NCI-H510A treated with DMSO at 0.1 percent for 48 hours (cell line): Measurements from ENCODE around the gene AUTS2.
A peak's percentile ranks its signal among the peaks of the same experiment; 100 is the strongest.
"Not testable (repeated sequence)": the region's sequence is repeated elsewhere in the genome, so short reads cannot be mapped to it uniquely, and the experiment has no call there.

Experiments
- DNase-seq: peaks from one replicate; lab custom pipeline; 2025; lab: John Stamatoyannopoulos, UW

The AUTS2 gene

DNA sequence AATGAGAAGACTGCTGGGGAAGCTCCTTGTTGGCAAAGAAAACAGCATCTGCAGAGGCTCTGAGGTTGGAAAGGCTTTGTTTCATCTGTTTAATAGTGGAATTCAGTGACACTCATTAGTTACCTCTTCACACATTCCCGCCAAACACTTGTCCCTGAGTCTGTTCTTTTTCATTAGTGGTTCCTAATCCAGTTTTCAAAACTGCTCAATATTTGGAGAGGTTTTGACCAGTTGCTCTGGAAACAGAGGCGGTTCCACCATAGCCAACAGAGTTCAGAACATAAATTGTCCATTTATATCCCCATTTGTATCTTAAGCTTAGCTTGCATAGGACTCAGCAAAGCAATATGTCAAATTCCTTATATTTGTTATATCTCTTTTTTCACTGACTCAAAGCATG is 754.6 kb downstream of the AUTS2 start:
- no peak for DNase-seq

DNA sequence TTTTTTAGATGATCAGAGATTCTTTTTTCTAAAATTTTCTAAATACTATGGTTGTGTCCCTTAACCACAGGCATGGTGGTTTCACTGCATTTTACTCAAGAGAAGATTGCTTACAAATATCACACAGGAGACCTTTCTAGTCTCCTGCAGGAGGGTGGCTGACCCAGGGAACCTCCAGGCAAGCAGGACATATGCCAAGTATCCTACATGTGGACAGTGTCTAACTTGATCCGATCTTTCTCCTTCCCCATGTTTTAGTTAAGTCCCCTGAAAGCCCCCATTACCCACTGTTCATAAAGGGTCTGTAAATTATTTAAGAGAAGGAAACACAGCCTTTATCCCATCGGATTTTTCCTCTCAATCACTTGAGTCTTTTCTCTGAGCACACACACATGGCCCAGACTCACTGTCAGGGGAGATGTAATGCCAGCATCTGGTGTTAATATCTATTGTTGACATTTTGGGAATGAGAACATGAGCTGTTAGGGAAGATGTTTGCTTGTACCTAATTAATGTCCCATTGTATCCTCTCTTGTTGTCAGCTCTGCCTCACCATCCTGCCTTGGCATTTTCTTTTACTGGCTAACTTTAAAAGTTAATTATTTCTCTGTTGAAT is 755.2 kb downstream of the AUTS2 start:
- DNase-seq = peak; percentile 7

DNA sequence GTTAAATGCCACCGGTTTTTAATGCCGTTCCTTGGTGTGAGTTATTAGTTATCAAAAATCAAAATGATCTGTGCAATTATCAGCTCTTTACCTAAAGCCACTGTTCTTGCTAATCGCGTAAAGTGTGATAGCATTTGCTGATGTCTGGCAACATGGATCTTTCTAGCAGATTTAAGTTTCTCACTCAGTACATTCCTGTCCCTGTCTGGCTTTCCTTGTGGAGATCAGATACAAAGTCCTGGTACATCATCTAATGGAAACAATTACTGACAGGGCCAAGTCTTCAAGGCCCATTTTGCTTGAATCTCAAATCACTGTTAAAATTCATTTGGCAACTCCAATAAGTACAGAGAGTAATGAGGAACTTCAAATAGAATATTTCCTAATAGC is 755.7 kb downstream of the AUTS2 start:
- DNase-seq = no peak

DNA sequence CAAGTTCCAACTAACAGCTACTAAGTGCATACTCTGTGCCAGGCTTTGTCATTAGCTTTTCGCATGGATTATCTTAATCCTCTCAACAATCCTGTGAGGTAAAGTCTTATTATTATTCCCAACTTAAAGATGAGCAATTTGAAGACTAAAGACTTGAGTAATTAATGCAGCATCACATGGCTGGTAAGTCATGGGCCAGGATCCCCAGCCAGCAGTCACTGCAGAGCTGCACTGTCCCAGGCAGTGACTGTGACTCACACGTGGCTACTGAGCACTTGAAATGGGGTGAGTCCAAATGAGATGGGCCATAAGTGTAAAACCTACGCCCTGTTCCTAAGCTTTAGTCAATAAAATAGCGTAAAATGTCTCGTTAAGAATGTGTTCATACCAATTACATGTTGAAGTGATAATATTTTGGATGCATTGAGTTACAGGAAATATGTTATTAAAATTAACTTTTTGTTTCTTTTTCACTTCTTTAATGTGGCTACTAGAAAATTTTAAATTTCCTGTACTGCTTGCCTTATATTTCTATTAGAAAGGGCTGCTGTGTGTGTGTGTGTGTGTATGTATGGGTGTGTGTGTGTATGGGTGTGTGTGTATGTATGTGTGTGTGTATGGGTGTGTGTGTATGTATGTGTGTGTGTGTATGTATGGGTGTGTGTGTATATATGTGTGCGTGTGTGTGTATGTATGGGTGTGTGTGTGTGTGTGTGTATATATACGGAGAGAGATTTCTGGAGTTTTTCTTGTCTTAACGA is 756.3 kb downstream of the AUTS2 start:
- no peak for DNase-seq

DNA sequence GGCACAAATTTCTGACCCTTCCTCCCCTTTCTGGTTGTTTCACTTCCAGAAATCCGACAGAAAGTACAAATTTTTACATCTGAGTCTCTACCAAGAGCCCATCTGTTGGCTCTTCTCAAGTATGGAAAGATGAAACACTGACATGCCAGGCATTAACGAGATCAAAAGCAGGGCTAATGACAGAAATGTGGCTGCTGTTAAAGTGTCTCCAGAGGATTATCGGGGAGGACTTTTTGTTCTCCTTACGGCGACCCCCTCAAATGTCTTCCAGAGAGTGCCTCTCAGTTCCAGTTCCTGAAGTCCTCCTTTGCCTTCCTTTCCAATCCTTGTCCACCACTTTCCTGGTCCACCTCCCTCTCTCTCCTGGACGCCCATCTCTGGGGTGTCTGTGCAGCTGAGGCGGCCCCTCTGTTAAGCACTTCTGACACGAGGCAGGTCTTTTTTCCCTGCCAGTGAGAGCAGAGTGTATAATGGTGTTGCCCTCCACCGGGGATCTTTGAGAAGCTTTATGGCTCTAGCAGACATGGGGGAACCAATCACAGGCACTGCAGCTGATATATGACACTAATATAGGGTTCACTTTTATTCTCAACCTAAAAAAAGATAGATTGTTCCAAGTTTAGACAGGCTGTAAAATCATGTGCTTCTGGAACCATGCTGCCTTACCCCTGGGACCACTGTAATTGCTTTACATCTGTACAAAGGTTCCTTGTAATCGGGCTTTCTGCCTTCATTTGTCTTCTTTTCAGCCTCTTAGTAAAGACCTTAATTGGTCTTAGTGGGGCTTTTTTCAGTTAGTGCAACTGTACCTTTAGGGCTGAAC is 757.1 kb downstream of the AUTS2 start:
- DNase-seq = peak; percentile 25

DNA sequence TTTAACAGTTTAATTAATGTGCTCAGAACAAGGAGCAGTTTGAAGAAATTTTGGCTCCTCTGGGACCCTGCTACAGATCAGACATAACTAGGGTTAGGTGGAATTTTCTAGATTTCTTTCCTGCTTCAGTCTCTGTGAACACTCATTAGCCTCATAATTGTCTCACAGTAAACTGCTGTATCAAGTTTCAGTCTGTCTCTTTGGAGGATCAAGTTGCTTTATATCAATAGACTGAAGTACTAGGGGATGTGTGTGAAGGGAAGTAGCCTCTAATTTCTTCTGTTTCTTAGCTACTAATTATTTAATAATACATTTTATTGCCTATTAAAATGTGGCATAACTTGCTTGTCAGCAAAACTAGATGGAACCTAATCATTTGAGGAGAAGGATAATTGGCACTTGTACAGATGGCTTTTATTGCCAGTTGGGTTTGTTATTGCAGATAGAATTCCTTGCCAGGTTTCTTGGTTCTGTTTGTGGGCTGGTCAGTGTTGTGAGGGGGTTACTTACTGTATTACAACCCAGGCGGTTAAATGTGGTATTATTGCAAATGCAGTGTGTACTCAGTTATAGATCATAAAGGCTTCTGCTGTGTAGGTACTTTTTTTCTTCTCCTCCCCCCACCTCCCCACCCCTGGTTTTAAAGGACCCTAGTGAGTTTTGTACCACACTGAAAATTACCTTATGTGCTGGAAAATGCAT is 758.0 kb downstream of the AUTS2 start:
- peak; percentile 60 for DNase-seq

DNA sequence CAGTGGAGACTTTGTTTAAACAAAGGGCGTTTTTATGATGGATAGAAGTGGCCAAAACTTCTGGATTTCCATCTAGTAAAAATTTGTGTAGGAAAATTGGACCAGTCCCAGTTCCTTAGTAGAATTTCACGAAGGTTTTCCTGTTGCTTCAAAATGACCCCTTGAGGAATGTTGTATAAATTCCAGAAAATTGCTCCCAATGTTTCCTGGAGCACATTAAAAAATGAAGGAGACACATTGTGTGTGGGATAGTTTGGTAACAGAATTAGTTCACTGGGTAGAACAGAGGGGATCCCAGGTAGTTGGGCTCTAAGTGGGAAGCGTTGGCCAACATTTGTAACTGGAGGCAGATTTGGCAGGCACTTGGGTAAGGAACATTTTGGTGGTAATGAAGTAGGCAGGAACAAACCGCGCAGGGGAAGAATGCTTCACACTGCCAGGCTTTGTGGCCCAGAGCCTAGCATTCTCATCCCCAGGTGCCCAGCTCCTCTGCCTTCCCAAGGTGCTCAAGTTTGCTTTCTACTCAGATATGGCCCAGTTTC is 758.6 kb downstream of the AUTS2 start:
- DNase-seq = no peak

DNA sequence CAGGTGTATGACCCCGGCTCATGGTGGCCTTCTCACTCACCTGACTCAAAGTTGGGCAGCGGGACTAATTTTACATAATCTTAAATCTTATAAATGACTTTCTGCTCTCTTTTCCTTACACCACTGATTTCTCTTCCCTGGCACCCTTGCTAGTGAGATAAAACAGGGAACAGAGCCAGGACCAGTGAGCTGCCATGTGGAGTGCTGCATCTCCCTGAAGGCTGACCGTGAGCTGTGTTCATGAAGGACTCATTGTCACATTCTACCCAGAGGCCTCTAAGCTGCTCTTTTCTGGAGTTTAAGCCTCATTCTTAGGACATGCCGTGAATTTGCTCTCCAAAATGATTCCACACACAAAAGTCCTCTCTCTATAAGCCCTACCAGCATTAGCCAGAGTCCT is 762.3 kb downstream of the AUTS2 start:
- DNase-seq = no peak

DNA sequence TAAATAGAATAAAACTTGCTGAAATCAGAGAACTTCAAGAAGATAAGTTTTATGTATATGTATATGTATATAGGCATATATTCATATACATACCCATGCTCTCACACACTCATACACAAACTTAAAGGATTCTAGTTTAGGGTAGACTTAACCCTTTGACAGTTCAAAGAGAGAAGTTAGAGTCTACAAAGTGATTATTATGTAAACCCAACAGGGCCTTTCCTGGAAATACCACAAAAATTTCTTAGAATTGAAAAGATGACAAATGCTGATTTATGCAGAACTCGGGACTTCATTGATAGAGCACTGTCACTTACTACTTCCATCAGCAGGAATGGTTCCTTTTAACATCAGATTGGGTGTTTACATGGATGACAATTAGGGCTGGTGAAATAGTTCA is 763.5 kb downstream of the AUTS2 start:
- DNase-seq = no peak

DNA sequence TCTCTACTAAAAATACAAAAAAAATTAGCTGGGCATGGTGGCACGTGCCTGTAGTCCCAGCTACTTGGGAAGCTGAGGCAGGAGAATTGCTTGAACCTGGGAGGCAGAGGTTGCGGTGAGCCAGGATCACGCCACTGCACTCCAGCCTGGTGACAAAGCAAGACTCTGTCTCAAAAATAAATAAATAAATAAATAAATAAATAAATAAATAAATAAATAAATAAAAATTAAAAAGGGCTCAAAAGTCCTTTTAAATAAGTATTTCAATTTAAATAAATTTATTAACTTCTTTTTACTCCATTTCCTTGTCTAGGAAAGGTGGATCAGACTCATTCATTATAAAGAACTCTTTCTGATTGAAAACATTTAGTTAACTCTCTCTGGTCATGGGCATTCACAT is 766.1 kb downstream of the AUTS2 start:
- not testable (repeated sequence) for DNase-seq

DNA sequence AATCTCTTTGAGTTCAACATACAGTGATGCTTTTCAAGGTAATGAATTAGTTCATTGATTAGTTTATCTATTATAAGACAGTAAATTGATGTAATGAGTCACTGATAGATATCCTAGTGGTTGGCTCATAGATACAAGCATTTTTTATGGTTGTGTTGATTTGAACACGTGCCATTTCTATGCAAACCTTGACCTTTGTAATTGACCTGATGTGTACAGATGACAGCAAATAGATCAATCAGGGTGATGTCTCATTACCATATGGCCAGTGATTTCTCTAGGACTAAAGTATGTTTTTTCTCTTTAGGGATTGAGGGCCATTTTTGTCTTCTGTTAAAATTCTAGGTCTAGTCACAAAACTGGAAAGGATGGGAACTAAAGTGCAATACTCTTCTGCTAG is 773.4 kb downstream of the AUTS2 start:
- no peak for DNase-seq

DNA sequence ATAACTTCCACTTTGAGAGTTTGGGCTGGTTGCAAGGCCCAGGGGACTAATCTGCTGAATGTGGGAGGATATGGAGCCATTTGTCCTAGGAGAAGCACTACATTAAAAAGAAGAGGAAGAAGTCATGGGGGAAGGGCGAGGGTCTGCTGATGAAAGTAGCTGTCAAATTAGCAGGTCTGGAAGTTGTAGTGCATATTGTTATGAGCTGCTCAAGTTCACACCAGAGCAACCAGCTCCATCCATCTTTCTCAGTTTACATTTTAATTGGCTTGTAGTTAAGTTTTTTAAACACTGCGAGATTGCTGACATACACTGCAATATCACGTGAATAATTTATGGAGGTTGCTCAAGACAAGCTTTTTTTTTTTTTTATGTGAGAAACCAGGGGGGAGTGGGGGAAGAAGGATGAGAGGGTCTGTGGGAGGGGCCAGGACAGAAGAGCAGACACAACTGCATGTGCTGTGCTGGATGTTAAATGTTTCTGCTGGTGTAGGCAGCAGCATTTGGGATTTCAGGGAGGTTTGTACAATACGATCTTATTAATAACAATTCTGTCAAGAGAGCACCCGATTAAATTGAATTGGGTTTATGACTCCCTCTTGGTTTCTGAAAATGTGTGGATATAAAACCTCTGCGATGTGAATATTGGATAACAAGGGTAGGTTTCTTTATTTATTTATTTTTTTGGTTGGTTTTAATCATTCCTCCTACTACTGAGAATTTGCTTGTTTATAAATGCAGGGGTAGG is 774.7 kb downstream of the AUTS2 start:
- DNase-seq = no peak

DNA sequence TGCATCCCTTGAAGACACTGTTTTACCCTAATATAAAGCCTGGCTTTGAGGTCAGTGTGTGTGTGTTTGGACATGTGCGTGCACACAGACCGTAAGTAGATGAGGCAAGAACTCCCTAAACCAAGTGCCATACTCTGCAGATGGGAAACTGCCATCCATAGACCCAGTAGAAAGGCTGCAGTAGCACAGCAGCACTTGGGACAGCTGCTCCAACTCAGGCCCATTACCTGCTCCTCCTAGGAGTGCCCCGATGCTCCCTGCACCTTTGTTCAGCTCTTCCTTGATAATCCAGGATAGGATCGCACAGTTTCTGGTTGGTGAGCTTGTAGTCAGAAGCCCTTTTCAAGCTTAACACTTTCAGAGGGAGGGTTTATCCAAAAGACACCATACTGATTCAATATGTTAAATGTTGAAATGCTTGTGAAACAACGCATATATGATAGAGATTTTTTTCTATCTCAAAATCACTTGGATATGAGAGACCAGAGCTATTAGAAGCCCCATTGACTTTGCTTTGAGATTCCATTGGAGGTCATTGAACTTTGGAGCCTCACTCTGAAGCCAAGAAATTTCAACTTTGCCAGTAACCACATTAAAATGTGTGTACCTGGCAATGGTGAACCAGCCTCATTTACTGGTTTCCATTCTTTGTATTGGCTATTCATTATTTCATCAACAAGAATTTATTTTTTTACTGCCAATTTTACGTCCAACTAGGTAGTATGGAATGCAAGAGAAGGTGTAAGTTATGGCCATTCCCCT is 776.7 kb downstream of the AUTS2 start:
- no peak for DNase-seq

DNA sequence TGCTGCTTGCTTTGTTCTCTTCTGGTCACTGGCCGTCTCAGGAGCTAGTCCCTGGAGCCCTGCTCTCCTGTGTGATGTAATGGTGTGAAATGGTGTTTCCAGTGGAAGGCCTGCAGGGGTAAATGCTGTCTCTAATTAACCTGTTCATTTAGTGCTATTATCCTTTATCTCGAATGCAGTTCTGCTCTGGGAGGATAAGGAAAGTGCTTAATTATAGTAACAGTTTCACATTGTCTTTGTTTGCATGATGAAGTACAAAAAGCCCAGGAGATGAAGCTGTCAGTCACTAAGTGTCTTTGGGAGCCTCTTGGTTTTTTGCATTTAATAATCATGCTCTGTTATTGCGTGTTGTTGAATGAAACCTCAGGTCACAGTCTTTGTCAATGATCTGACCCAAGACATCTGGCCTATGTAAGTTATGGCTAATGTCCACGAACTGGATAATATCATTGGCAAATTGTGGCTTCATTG is 778.3 kb downstream of the AUTS2 start:
- DNase-seq = no peak

DNA sequence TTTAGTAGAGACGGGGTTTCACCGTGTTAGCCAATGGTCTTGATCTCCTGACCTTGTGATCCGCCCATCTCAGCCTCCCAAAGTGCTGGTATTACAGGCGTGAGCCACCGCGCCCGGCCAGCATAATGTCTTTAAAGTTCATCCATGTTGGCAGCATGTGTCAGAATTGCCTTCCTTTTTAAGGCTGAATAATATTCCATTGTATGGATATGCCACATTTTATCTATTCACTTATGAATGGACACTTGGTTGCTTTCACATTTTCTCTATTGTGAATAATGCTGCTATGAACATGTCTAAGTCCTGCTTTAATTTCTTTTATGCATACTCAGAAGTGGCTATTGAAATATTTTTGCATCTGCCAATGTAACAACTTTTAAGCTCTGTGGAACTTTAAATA is 779.7 kb downstream of the AUTS2 start:
- DNase-seq = no peak

DNA sequence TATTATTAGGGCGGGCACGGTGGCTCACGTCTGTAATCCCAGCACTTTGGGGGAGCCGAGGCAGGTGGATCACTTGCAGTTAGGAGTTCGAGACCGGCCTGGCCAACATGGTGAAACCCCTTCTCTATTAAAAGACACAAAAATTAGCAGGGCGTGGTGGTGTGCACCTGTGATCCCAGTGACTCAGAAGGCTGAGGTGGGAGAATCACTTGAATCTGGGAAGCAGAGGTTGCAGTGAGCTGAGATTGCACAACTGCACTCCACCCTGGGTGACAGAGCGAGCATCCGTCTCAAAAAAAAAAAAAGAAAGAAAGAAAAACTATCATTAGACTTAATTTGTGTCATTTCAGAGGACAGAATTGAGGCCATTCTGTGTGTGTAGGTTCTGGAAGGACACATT is 780.9 kb downstream of the AUTS2 start:
- DNase-seq = no peak

DNA sequence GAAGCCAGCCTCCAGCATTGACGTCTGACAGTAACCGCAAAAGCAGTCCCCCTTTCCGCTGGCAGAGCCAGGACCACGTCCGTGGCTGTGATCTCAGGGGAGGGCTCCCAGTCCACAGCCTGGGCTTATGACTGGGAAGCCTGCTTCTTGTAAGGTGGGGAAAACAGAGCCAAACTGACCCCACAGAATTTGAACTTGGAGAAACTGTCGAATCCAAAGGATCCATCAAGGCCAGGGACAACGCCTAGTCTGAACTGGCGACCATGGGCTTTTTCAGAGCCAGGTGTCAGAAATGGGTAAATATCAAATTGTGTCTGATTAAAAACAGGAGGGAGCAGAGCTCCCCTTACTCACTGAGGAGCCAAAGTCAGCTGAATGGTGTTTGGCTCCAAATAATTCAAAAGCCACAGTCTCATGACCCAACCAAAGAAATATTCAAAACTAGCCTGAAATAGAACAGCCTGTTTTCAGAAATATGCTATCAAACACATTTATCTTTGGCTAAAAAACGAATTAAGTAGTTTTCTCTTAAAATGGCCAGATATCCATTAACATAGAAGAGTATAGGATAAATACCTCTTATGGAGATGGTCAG is 782.2 kb downstream of the AUTS2 start:
- no peak for DNase-seq

DNA sequence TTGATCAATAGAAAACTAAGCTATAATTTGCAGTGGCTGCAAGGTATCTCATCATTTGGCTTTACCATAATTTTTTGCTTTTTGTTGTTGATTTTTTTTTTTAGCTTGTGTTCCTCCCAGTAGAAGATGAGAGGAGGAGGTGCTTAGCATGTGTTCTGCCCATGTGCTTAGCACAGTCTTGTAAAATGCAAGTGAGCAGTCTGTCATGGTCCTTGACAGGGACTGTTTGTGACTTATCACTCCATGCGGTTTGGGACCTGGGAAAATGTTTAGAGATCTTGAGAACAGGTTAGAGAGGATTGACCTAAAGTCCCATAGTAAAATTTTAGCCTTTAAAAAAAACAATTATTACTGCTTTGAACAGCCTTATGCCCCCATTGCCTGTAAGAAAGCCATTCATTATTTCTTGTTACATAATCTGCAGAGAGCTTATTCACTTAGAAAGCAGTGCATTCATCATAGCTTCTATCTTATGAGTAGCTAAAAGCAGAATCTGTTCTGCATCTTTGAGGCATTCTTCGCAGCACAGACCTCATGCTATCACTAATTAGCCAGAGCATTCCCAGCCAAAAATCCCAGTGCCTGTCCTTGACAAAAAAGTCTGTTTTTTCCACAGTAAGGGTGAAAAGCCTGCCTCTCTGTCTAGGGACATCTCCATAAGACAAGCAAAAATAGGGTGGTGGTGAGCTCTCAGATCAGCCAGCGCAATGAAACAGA is 784.9 kb downstream of the AUTS2 start:
- no peak for DNase-seq

DNA sequence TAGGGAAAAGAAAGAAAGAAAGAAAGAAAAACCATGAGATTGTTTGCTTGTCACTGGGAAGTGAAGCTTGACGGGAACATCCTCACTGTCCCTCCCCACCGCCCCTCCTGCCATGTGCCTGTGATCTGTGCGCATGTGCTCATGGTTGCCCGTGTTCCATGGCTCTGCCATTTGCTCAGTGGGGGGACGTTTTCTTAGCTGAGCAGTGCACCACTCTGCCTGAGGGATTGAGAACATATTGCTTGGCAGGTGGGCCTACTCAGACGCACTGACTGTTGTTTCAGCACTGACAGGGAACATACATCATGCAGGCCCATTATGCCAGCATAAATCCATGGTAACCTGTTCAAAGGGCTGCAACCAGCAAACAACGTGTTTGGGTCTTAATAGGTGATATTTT is 785.7 kb downstream of the AUTS2 start:
- DNase-seq = no peak

DNA sequence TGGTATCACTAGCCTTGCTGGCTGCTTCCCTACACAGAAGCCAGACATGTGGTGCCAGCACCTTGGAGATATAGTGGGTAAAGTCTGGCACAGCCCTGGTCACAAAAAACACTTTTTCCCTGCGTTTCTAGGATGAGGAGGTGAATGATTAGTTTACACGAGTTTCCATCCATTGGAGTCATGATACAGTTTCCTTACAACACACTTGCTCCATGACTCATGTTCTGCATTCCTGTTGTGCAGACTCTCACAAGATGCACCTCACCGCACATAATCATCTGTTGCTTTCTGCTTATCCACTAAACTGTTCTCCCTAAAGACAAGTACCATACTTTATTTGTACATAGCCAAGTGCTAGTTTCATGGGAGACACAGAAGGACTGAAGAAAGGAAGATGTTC is 786.6 kb downstream of the AUTS2 start:
- no peak for DNase-seq
